ENCODE results near the gene OSBP2. TPM values are rescaled to one million over a fixed set of nuclear protein-coding genes. Genes with fewer than 3 reads are reported as not detected.

OSBP2 gene
- total and polyA plus RNA-seq, 8 donors: 1.9 to 3.3 (median 2.6) TPM

DNA sequence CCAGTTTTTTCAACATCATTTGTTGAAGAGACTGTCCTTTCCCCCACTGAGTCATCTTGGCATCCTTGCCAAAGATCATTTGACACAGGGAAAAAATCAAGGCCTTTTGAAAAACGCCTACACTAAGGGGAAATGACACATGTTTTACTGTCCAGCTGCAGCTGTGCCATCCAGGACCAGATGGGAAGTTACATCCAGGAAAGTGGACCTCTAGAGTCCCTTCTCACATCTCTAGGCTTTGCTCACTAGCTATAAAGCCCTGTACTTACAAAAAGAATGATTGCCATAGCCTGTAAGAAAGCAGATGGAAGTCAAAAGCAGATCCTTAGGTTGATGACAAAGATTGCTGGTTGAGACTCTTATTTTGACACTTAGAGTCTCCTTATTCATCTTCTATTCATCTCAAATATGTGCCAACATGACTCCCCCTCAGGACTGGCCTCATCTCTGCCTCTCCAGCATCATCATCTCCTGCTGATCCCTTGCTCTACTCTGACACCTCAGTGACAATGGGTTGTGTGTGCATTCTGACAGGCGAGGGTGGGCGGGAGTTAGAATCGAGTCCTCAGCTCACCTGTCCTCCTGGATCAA lies 22.8 kb downstream of the OSBP2 start:
- peak in 1 of 4 donors; percentile 50 for ATAC-seq
- no peak for DNase-seq
- Histone ChIP-seq H3K27me3 (no peaks in the 10 kb centered on the region), H3K4me3 (no peak overlapping the region), H3K4me1 (peaks cover 0 to 3% (median 0%) of the 10 kb centered on the region in 3 donors), H3K36me3 (no peaks in the 10 kb centered on the region), H3K27ac (no peak overlapping the region), H3K9me3 (no peaks in the 10 kb centered on the region)
- FAIRE-seq: no peak
- 74% methylated on average over 4 of the region's 4 CpGs for WGBS, 2 donors
- intact Hi-C loops (cut with DNase I): no loop called here
- no peak for TF ChIP-seq CTCF (IDR thresholded peaks at IDR 0.05)

- Histone ChIP-seq H3K4me3 (no peak overlapping the region), H3K27ac (no peak overlapping the region), H3K9me3 (no peaks in the 10 kb centered on the region), H3K27me3 (no peaks in the 10 kb centered on the region), H3K4me1 (peaks cover 0 to 3% (median 0%) of the 10 kb centered on the region in 3 donors), H3K36me3 (no peaks in the 10 kb centered on the region)
- ATAC-seq (no peak), FAIRE-seq (no peak), DNase-seq (no peak)
- TF ChIP-seq CTCF (IDR thresholded peaks at IDR 0.05): no peak
- intact Hi-C loops (cut with DNase I): no loop called here
- 81 to 96% methylated on average over 3 of the region's 3 CpGs for WGBS, 2 donors
Observed at GRCh38 chr22:30717952-30718351, 23.3 kb downstream of the OSBP2 start.

GRCh38 chr22:30718491-30718890 lies 23.8 kb downstream of the OSBP2 start:
- intact Hi-C loops (cut with DNase I): no loop called here
- TF ChIP-seq CTCF (IDR thresholded peaks at IDR 0.05): no peak
- 84 to 87% methylated on average over 4 of the region's 4 CpGs for whole genome bisulfite sequencing, 2 donors
- Histone ChIP-seq H3K4me3 (no peak overlapping the region), H3K27ac (no peak overlapping the region), H3K4me1 (peaks cover 0 to 3% (median 0%) of the 10 kb centered on the region in 3 donors), H3K36me3 (no peaks in the 10 kb centered on the region), H3K27me3 (no peaks in the 10 kb centered on the region), H3K9me3 (no peaks in the 10 kb centered on the region)
- DNase-seq (no peak), ATAC-seq (no peak), FAIRE-seq (no peak)

GRCh38 chr22:30718938-30719337 lies 24.3 kb downstream of the OSBP2 start:
- 67 to 80% methylated on average over 4 of the region's 4 CpGs for WGBS, 2 donors
- no peak overlapping the region for H3K27ac ChIP-seq
- no peak for ATAC-seq
- no peak for TF ChIP-seq CTCF (IDR thresholded peaks at IDR 0.05)
- intact Hi-C loops (cut with DNase I): no loop called here
- H3K36me3 ChIP-seq: no peaks in the 10 kb centered on the region
- no peaks in the 10 kb centered on the region for H3K9me3 ChIP-seq
- FAIRE-seq: no peak
- H3K27me3 ChIP-seq: no peaks in the 10 kb centered on the region
- DNase-seq: no peak
- no peak overlapping the region for H3K4me3 ChIP-seq
- H3K4me1 ChIP-seq: peaks cover 0 to 3% (median 0%) of the 10 kb centered on the region in 3 donors

- H3K4me1 ChIP-seq: peaks cover 0 to 3% (median 0%) of the 10 kb centered on the region in 3 donors
- ATAC-seq (peak in 3 of 4 donors; percentile 44 to 70 (median 55)), DNase-seq (no peak), FAIRE-seq (no peak)
- 57 to 84% methylated on average over 5 of the region's 5 CpGs for WGBS, 2 donors
- intact Hi-C loops (cut with DNase I): no loop called here
- H3K27ac ChIP-seq: no peak overlapping the region
- no peak overlapping the region for H3K4me3 ChIP-seq
- H3K27me3 ChIP-seq: no peaks in the 10 kb centered on the region
- H3K9me3 ChIP-seq: no peaks in the 10 kb centered on the region
- TF ChIP-seq CTCF (IDR thresholded peaks at IDR 0.05): no peak
- no peaks in the 10 kb centered on the region for H3K36me3 ChIP-seq
Observed at GRCh38 chr22:30720263-30720837, 25.7 kb downstream of the OSBP2 start.

All from pancreas (tissue), 10 donors.